Suprapubic skin (tissue), 4 donors: ENCODE results near the gene TBX4.

Source experiments
- CTCF ChIP-seq, 2 donors: fragments of 200-600 bp in 1 of 2; fragments of 450-650 bp in 1 of 2; sonication (generic) in 1 of 2; IDR thresholded peaks; one replicate each; pipeline ENCODE4 v1.5.1; 2016 to 2019; ENCODE audit warnings: antibody characterized with exemption in 2 of 2, mild to moderate bottlenecking in 1 of 2, moderate library complexity in 1 of 2
- EP300 ChIP-seq: sonication (generic); formaldehyde crosslinking; IDR thresholded peaks from one replicate; pipeline ENCODE4 v1.6.1; 2017; ENCODE audit warnings: antibody characterized with exemption
- POLR2A ChIP-seq, 2 donors: fragments of 450-650 bp; IDR thresholded peaks; one replicate each; pipeline ENCODE4 v1.6.1; 2017; ENCODE audit warnings: antibody characterized with exemption in 2 of 2, mild to moderate bottlenecking in 2 of 2, moderate library complexity in 2 of 2
- POLR2AphosphoS5 ChIP-seq, 3 donors: sonication (generic); formaldehyde crosslinking; IDR thresholded peaks; one replicate each; pipeline ENCODE4 v1.6.1; 2017; ENCODE audit warnings: antibody characterized with exemption in 3 of 3

DNA sequence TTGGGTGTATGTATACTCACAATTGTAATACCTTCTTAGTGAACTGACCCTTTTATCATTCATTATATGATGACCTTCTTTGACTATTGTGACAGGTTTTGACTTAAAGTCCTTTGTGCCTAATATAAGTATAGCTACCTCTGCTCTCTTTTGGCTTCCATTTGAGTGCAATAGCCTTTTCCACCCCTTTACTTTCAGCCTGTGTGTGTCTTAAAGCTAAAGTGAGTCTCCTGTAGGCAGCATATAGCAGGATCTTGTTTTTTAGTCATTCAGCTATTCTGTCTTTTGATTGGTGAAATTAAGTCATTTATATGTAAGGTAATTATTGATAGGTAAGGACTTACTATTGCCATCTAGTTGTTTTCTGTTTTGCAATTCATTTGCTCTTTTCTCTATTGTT is 15.9 kb upstream of the TBX4 start:
- TF ChIP-seq CTCF (IDR thresholded peaks at IDR 0.05) = no peak
- no peak for TF ChIP-seq POLR2A (IDR thresholded peaks at IDR 0.05)
- no peak for TF ChIP-seq POLR2AphosphoS5 (IDR thresholded peaks at IDR 0.05)
- TF ChIP-seq EP300 = no peak
